BJ (cell line): ENCODE data around the gene STIL. TPM values are rescaled to one million over a fixed set of nuclear protein-coding genes. Genes with fewer than 3 reads are reported as not detected.

Source experiments
- CTCF ChIA-PET: fragments of 350-600 bp; formaldehyde crosslinking; extraction: SDS; loops from one replicate; lab custom pipeline; 2021; ENCODE audit warnings: antibody characterized with exemption, inconsistent platforms; lab: Yijun Ruan, JAX
- POLR2A ChIA-PET: fragments of 300-600 bp; sonication (Branson Sonifier 250); formaldehyde crosslinking; extraction: SDS; loops from one replicate; lab custom pipeline; 2021; ENCODE audit warnings: antibody characterized with exemption; lab: Charles Lee
- DNase-seq: peaks from one replicate; pipeline ENCODE4 v3.0.0-alpha.2; 2011; ENCODE audit warnings: low read depth
- H3K27me3 ChIP-seq: 2 replicates; pipeline ENCODE4 v1.6.0; 2011; ENCODE audit warnings: low read length; ENCODE audit not compliant: control insufficient read depth, insufficient read depth
- H3K36me3 ChIP-seq: 2 replicates; pipeline ENCODE4 v1.5.1; 2011; ENCODE audit warnings: low read length; ENCODE audit not compliant: control insufficient read depth, insufficient read depth
- H3K4me3 ChIP-seq: 2 replicates; pipeline ENCODE4 v1.5.1; 2011; ENCODE audit warnings: low read depth, mild to moderate bottlenecking, control low read depth, low read length
- polyA plus RNA-seq: library from polyadenylated mRNA; depleted of rRNA; stranded (reverse); fragments of >200 nt; gene quantifications from 2 replicates; pipeline ENCODE4 v1.2.3, GENCODE V29; 2011
- TF ChIP-seq, protein P1 (sequence below): IDR thresholded peaks from 2 replicates; pipeline ENCODE4 v1.5.1; 2011; ENCODE audit warnings: low read depth, mild to moderate bottlenecking, control low read depth, inconsistent platforms, low read length, moderate library complexity; ENCODE audit not compliant: insufficient read depth

STIL gene
- polyA plus RNA-seq, 1 experiment, result 6.3 TPM

DNA sequence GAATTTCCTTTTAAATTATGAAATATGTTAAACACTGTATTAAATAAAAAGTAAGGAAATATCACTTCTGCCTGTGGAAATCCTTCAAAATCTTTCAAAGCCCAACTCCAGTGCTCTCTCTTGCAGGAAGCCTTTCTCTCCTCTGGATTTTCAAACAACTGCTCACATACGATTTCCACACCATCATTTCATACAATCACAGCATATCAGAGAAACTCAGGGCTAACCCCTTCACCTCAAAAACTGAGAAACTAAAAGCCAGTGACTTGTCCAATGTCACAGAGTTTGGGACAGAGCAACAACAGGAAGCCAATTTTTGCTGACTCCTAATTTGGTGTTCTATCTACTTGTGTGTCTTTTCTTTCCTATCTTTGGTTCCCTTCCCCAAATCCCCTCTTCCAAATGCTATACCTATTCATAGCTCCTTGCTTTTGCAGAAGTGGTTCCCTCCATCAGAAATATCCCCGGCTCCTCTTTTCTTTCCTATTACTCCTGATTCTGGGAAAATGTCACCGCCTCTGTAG lies 69.5 kb downstream of the STIL start:
- H3K4me3 ChIP-seq, result no peak overlapping the region
- TF ChIP-seq, protein P1, sequence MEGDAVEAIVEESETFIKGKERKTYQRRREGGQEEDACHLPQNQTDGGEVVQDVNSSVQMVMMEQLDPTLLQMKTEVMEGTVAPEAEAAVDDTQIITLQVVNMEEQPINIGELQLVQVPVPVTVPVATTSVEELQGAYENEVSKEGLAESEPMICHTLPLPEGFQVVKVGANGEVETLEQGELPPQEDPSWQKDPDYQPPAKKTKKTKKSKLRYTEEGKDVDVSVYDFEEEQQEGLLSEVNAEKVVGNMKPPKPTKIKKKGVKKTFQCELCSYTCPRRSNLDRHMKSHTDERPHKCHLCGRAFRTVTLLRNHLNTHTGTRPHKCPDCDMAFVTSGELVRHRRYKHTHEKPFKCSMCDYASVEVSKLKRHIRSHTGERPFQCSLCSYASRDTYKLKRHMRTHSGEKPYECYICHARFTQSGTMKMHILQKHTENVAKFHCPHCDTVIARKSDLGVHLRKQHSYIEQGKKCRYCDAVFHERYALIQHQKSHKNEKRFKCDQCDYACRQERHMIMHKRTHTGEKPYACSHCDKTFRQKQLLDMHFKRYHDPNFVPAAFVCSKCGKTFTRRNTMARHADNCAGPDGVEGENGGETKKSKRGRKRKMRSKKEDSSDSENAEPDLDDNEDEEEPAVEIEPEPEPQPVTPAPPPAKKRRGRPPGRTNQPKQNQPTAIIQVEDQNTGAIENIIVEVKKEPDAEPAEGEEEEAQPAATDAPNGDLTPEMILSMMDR, result no peak
- ChIA-PET CTCF (interaction anchor here (0.6 kb wide), 1 partner anchor 925 kb away, joined by 3 read pairs; no protein-coding TSS in a partner anchor), POLR2A (no interaction called here)
- no peaks in the 10 kb centered on the region for H3K36me3 ChIP-seq
- no peak for DNase-seq
- peaks cover 10% of the 10 kb centered on the region for H3K27me3 ChIP-seq

DNA sequence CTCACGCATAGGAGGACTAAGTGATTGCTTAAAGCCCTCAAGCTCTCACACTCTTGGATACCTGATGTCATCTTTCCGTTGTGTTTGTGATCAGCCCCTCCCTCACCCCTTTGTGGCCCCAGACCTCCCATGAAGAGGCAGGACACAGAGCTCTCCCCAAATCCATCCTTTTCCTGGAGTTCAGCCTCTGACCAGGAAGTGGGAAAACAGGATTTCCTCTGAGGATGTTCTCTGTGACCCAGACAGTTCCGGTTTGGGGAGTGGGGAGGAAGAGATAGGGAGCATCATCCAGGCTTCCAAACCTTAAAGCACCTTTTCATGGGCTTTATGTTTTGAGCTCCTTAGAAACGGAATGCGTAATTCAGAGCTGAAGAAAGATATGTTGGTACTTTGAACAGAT lies 70.0 kb downstream of the STIL start:
- peaks cover 10% of the 10 kb centered on the region for H3K27me3 ChIP-seq
- POLR2A ChIA-PET, result no interaction called here
- no peak for DNase-seq
- no peaks in the 10 kb centered on the region for H3K36me3 ChIP-seq
- H3K4me3 ChIP-seq, result no peak overlapping the region
- TF ChIP-seq, protein P1, result no peak
- CTCF ChIA-PET, result no interaction called here

DNA sequence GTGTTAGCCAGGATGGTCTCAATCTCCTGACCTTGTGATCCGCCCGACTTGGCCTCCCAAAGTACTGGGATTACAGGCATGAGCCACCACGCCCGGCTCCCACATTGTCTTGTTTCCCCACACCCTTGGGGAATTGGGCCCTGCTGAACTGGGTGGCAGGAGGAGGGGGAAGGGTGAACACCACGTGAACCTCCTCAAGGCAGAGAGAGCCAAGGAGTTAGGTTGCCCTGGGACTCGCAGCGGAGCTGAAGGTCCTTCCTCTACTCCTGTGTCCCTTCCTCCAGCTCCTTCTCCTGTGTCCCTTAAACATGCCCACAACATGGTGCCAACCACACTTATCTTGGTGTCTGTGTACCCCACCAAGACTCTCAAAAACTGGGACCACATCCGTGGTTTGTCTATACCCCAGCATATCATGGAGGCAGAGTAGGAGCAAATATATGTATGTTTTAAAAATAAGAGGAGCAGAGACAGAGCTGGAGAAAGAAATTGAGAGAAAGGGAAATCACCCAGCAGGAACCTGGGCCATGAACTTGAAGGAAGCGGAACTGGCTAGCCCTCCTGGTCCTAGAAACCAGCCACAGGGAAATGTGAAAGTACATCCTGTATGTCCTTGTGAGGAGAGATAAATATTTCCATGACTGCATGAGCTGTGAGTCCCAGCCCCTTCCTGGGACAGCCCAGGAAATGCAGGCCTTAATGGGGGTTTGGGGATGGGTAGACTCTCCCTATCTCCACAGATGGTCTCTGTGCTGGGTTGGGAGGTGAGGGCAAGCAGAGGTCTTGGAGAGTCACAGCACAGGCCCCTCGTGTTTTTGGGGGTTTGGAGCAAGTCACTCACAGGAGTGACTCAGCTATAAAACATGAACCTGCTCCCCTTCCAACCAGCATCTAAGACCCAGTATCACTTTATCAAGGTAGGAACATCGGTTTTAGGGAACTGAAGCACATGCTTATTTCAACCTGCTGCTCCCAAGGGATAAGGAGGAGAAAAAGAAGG lies 72.5 kb downstream of the STIL start:
- ChIA-PET CTCF (interaction anchor here (0.8 to 1.0 kb wide), 2 partner anchors 14 to 49 kb away, joined by 3 read pairs; no protein-coding TSS in a partner anchor), POLR2A (no interaction called here)
- no peak for DNase-seq
- Histone ChIP-seq H3K4me3 (no peak overlapping the region), H3K27me3 (peaks cover 10% of the 10 kb centered on the region), H3K36me3 (no peaks in the 10 kb centered on the region)
- TF ChIP-seq, protein P1, result no peak

DNA sequence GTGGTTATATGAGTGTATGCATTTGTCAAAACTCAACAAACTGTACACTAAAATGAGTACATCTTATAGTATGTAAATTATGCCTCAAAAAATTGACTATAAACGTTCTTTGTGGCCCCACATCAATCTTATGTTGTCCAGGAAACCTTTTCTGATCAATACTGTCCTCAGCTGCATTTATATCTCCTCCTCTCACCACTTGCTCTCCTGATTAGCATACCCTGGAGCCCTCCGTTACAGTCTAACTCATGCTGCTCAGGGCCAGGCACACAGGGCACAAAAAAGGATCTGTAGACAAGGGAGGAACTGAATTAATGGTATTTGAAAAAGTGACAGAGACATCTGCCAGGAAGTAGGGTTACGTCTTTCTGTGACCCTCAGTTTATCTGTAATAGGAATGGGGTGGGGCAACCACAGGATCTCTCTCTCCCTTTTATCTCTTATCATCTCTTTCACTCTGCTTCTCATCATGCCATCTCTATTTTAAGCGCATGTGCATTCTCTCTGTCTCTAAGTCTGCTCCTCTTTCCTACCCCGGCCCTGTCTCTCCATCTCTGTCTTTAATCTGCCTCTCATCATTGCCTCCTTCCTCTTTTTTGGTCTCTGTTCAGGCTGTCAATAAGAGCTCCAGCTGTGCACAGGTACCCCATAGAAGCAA lies 74.9 kb downstream of the STIL start:
- TF ChIP-seq, protein P1, result no peak
- no peak for DNase-seq
- ChIA-PET CTCF (interaction anchor here (3.4 kb wide), 1 partner anchor 23 kb away, joined by 13 read pairs; no protein-coding TSS in a partner anchor), POLR2A (interaction anchor here (0.6 kb wide), 1 partner anchor 42 kb away, joined by 4 read pairs; no protein-coding TSS in a partner anchor)
- no peak overlapping the region for H3K4me3 ChIP-seq
- peaks cover 20% of the 10 kb centered on the region for H3K27me3 ChIP-seq
- H3K36me3 ChIP-seq, result no peaks in the 10 kb centered on the region
